Measurements from ENCODE around the gene LCE2A.
"Not testable (repeated sequence)": the region's sequence is repeated elsewhere in the genome, so short reads cannot be mapped to it uniquely, and the experiment has no call there.

Gene LCE2A

GRCh38 chr1:152697701-152698600 lies at the start of gene LCE2A:
Gene LCE2A (plus strand): TSS chr1:152698345. CDS start chr1:152698902, 557 bp downstream.
- DNase-seq = no peak

DNA sequence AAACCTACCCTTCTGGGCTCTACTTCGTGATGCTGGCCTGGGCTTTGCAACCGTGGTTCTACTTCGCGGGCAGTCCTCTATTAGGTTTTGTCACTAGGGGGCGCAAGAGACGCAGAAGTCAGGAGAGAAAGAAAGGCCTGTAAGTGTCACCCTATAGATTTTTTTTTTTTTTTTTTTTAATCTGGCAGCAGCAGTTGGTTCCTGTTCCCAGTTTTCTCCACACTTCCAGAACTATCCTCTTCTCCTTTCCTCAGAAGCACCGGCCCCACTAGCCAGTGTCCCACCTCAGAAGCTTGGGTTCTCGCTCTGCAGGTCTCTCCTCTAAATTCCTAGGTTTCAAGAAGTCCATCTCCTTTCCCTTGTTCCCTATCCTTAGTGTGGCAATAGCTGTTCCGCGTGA lies 44.0 kb upstream of the LCE2A start:
- peak; percentile 16 to 22 for DNase-seq

DNA sequence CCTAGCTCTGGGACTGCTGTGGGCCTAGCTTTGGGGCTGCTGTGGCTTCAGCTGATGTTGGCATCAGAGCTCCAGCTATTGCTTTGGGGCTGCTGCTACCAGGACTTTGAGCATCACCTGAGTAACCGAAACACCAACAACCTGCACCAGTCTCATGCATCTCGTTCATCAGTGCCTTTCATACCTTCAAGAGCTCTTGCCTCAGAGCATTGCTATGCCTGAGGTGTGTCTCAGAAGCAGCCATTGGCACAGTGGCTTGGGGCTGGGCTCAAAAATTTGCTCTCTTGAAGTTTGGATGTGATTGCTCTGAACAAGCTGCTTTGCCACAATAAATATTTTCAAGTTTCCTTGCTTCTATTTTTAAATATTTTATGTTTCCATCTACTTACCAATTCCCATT lies 41.7 kb upstream of the LCE2A start:
- DNase-seq = no peak

GRCh38 chr1:152657677-152658076 lies 40.5 kb upstream of the LCE2A start:
- DNase-seq = no peak

DNA sequence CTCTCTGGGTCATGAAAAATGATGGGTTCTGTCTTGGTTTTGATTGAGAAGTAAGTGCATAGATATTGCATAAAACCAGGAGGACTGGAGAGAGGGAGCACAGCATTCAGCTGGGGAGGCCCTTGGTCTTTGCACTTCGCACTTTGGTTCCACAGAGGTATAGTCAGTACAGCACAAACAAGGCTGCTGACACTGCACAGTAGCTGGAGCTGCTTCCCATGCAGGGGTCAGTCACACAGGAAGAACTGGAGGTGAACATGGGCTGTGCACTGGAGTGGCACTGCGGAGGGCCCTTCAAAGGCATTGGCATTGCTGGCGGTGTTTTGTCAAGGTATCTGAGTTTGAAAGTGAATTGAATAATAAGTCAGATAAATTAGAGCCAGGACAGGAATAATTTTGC lies 39.5 kb upstream of the LCE2A start:
- no peak for DNase-seq

GRCh38 chr1:152663098-152663497 lies 35.0 kb upstream of the LCE2A start, which contains the start of gene LCE2D:
Gene LCE2D (plus strand): TSS chr1:152663380. CDS start chr1:152664106, 726 bp downstream.
- no peak for DNase-seq

GRCh38 chr1:152666171-152666570 lies 32.0 kb upstream of the LCE2A start:
- not testable (repeated sequence) for DNase-seq

DNA sequence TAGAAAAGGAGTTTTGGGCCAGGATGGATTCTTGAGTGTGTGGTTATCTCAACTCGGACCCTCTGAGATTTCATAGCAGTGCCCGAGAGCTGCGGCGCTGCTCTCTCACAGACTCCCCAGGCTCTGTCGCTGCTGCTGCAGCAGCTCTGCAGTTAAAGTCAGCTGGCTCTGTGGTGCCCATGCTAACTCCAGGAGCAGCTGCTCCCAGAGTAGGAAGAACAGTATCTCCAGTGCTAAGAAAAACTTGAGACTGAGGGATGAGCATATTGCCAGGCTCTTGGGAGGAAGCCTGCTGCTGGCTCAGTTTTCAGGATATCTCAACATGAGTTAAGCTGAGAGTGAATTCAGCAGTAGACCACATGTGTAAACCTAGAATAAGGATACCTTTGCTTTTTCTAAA lies 30.5 kb upstream of the LCE2A start:
- no peak for DNase-seq

DNA sequence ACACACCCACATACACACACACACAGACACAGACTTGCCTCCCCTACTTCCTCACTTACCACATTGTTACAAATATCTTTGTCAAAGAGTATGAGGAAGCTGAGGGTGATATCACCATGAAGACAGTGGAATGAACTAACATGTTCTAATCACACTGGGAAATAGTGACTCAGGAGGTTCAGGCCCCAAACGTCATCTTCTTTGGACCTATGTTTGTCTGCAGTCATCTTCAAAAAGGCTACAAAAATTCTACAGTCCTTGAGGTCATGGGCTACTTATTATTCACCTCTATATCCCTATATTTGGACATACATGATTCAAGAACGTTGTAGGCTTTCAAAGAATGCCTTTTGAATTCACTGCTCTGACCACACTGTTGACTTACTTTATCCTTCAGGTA lies 25.1 kb upstream of the LCE2A start:
- DNase-seq = no peak

GRCh38 chr1:152674983-152675382 lies 23.2 kb upstream of the LCE2A start, which contains the start of gene LCE2C:
Gene LCE2C (plus strand): TSS chr1:152675279. CDS start chr1:152676016, 737 bp downstream.
- DNase-seq = not testable (repeated sequence)

DNA sequence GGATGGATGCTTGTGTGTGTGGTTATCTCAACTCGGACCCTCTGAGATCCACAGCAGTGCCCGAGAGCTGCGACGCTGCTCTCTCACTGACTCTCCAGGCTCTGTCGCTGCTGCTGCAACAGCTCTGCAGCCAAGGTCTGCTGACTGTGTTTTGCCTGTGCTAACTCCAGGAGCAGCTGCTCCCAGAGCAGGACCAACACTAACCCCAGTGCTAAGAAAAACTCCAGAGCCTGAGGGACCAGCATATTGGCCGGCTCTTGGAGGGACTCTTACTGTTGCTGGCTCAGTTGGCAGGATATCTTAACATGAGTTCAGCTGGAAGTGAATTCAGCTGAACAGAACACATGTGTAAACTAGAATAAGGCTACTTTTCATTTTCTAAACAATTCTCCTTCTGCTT lies 18.7 kb upstream of the LCE2A start:
- DNase-seq = no peak

- no peak for DNase-seq
Measured at GRCh38 chr1:152681616-152682015, 16.5 kb upstream of the LCE2A start.

GRCh38 chr1:152683846-152684245 lies 14.3 kb upstream of the LCE2A start:
- no peak for DNase-seq

DNA sequence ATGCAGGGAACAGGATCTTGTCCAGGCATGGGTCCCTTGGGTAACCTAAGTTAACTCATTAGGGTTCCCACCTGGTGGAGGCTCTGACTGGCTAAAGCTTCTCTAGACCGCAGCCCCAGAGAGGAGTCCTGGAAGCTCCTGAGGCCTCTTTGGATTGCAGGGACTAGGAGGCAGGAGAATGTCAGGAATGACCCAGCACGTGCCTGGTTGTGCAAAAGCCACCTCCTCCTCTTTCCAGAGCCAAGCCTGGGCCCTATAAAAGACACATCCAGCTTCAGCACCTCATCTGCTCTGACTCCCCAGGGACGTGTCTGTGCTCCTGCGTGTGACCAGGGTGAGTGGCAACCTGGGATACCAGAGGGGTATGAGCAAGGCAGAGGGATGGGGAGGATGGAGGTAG lies 12.3 kb upstream of the LCE2A start, which contains the start of gene LCE2B:
Gene LCE2B (plus strand): TSS at position 301 of the 400 bp plus-strand sequence. CDS start 721 bp downstream, outside the sequence.
- not testable (repeated sequence) for DNase-seq

GRCh38 chr1:152699746-152700145 lies 1.6 kb downstream of the LCE2A start:
- DNase-seq = no peak

DNA sequence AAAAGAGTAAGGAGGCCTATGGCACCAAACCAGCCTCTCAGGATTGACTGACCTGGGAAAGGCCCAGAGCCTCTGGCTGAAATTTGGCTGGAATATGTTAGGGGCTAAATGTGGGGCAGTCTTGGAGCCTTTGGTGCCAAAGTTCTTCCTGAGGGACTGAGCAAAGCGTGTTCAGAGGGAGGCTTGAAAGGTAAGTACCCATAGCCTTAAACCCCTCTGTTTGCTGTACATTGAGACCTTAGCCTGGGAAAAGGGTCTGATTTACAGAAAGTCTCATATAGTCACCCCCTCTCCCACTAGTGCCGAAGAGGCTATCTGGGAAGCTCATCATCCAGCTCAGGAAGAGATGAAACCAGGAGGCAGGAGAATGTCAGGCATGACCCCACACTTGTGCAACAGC lies 9.7 kb downstream of the LCE2A start, which contains the start of gene LCE4A:
Gene LCE4A (plus strand): TSS at position 301 of the 400 bp plus-strand sequence. CDS start 916 bp downstream, outside the sequence.
- no peak for DNase-seq

DNA sequence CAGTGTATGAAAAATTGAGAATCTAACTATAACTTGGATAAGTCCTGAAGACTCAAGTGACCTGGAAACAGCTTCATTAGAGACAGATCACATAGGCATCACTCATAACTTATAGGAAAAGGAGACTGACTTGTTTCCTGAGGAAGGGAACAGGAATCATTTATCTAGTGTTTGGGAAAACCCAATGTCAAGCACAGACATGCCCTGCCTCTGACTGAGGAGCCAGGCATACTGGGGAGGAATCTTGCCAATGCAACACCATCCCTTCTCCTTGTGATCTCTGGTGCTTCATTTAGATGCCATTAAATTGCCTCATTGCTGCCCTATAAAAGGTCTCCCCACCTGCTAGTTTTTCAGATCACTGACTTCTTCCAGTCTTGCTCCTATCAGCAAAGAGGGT lies 20.1 kb downstream of the LCE2A start:
- no peak for DNase-seq

- no peak for DNase-seq
Measured at GRCh38 chr1:152725261-152725660, 27.1 kb downstream of the LCE2A start.

- no peak for DNase-seq
Measured at GRCh38 chr1:152728986-152729385, 30.8 kb downstream of the LCE2A start.

DNA sequence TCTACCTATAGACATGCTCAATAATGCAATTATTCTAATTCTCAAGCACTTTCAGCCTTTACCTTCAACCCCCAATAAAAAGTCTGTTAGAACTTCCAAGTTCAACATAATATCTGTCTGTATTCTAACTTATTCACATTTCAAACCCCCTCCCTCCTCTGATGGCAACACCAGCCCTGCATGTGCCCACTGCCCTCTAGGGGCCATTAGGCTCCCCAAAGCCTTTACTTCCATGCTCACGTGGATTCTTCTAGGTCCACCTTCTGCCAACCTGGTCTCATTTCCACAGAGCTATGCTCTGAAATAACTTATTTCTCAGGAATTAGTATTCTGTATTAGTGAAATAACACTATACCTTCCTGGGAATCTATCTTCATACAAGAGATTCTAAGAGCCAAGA lies 37.5 kb downstream of the LCE2A start:
- no peak for DNase-seq

DNA sequence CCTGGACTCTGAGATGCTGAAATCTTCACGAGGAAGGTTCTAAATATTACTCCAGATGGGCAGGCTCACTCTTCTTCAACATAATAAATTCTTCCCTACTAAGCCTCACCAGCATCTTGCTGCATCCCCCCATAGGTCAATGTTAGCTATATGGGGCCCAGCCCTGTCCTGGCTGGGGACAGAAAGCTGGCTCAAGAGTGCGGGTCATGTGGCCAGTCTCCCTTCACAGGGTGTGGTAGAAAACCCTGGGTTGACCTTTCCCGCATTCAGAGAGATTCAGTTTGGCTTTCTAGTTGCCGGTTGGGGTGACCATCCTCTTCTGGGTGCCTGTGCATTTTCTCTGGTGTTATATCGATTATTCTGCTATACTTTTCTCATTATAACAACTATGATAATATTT lies 39.9 kb downstream of the LCE2A start:
- no peak for DNase-seq

- no peak for DNase-seq
Measured at GRCh38 chr1:152739841-152740240, 41.7 kb downstream of the LCE2A start.

DNA sequence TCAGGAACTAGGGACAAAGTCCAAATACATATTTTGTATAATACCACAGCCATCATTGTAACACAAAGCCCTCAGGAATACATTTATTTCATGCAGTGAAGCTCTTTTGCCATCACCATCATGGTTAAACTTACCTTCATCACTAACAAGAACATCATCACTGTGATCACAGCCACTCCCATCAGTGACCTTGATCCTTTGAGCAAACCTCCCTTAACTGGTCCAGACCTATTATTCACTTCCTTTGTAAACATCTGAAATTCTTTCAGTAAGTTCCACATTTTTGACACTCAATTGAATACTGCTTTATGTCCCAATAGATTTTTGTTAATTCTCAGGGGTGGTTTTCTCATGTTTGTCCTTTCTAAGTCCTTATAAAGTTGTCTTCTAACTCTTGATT lies 43.5 kb downstream of the LCE2A start:
- DNase-seq = no peak
